OCI-LY7 (cell line): Measurements from ENCODE around the gene ASPRV1. TPM values are rescaled to one million over a fixed set of nuclear protein-coding genes. Genes with fewer than 3 reads are reported as not detected.

ENCODE experiments used
- Bru-seq: library from RNA; stranded (reverse); fragments of 400-500 nt; gene quantifications from one replicate; lab custom pipeline; 2021; lab: Mats Ljungman, UMichigan
- BruChase-seq, 2 experiments: library from RNA; stranded (reverse); fragments of 400-500 nt; gene quantifications; one replicate each; lab custom pipeline; 2021; lab: Mats Ljungman, UMichigan
- BruUV-seq: library from RNA; stranded (reverse); fragments of 400-500 nt; replicated peaks from 2 replicates; lab custom pipeline; 2021; lab: Mats Ljungman, UMichigan
- CTCF ChIA-PET: fragments of 300-600 bp; sonication (Branson Sonifier 250); formaldehyde crosslinking; loops from one replicate; lab custom pipeline; 2022; ENCODE audit warnings: antibody characterized with exemption; ENCODE audit not compliant: unreplicated experiment; lab: Charles Lee
- POLR2A ChIA-PET: fragments of 300-600 bp; sonication (Branson Sonifier 250); formaldehyde crosslinking; loops from one replicate; lab custom pipeline; 2022; ENCODE audit warnings: antibody characterized with exemption; lab: Charles Lee
- DNase-seq: peaks from one replicate; pipeline ENCODE4 v3.0.0-alpha.2; 2015; ENCODE audit warnings: low spot score
- H2AFZ ChIP-seq: fragments of 200-600 bp; sonication (generic), shearing (Covaris generic); 2 replicates; pipeline ENCODE4 v1.6.1; 2014; ENCODE audit warnings: mild to moderate bottlenecking, antibody characterized with exemption, low read length, moderate library complexity
- H3K27ac ChIP-seq: fragments of 200-600 bp; sonication (generic); 2 replicates; pipeline ENCODE4 v1.5.1; 2014; ENCODE audit warnings: mixed run types, low read depth, mild to moderate bottlenecking, moderate library complexity, low read length, inconsistent platforms; ENCODE audit not compliant: poor library complexity, severe bottlenecking
- H3K36me3 ChIP-seq: fragments of 200-600 bp; sonication (generic); 2 replicates; pipeline ENCODE4 v1.6.1; 2014; ENCODE audit warnings: mild to moderate bottlenecking, antibody characterized with exemption, low read length, moderate library complexity, mixed read lengths; ENCODE audit not compliant: insufficient read depth
- H3K4me1 ChIP-seq: fragments of 200-600 bp; sonication (generic); 2 replicates; pipeline ENCODE4 v1.5.1; 2014; ENCODE audit warnings: mild to moderate bottlenecking, low read length; ENCODE audit not compliant: insufficient read depth, poor library complexity, severe bottlenecking
- H3K4me2 ChIP-seq: fragments of 200-600 bp; sonication (generic); 2 replicates; pipeline ENCODE4 v1.6.1; 2014; ENCODE audit warnings: mild to moderate bottlenecking, low read length
- H3K4me3 ChIP-seq: fragments of 200-600 bp; sonication (generic); 2 replicates; pipeline ENCODE4 v1.5.1; 2014; ENCODE audit warnings: mild to moderate bottlenecking, low read depth, low read length; ENCODE audit not compliant: poor library complexity, severe bottlenecking
- H3K79me2 ChIP-seq: fragments of 200-600 bp; sonication (generic); 2 replicates; pipeline ENCODE4 v1.6.1; 2016; ENCODE audit warnings: low read depth, mild to moderate bottlenecking, low read length, moderate library complexity, mixed read lengths; ENCODE audit not compliant: insufficient read depth
- H3K9me2 ChIP-seq: fragments of 200-600 bp; sonication (generic); 2 replicates; pipeline ENCODE4 v1.6.1; 2016; ENCODE audit warnings: mild to moderate bottlenecking, low read length, mixed read lengths; ENCODE audit not compliant: insufficient read depth
- H3K9me3 ChIP-seq: fragments of 200-600 bp; sonication (generic); 2 replicates; pipeline ENCODE4 v1.6.1; 2014; ENCODE audit warnings: mild to moderate bottlenecking, mixed run types, low read length, mixed read lengths
- H4K20me1 ChIP-seq: fragments of 200-600 bp; sonication (generic); 2 replicates; pipeline ENCODE4 v1.6.1; 2014; ENCODE audit warnings: mild to moderate bottlenecking, antibody characterized with exemption, low read length, moderate library complexity, mixed read lengths; ENCODE audit not compliant: insufficient read depth
- EZH2phosphoT487 ChIP-seq: fragments of 200-600 bp; sonication (generic); IDR thresholded peaks from 2 replicates; pipeline ENCODE4 v1.6.1; 2018; ENCODE audit warnings: low read depth, borderline replicate concordance, mild to moderate bottlenecking, mixed run types, antibody characterized with exemption, low read length, moderate library complexity, mixed read lengths
- intact Hi-C: fragments of 100-400 bp; cut with micrococcal nuclease; formaldehyde crosslinking; loops from one replicate; pipeline ENCODE4 v1.10.0; 2022; ENCODE audit not compliant: unreplicated experiment
- long read RNA-seq: library from polyadenylated mRNA; stranded (forward); transcript quantifications from one replicate; pipeline ENCODE4 v2.0.0, GENCODE V29; 2022
- total RNA-seq, 2 experiments: library from RNA; depleted of rRNA in 1 of 2; stranded (reverse); fragments of >200 nt in 1 of 2; shearing (Covaris generic) in 1 of 2; gene quantifications; 2 replicates each; pipeline ENCODE4 v1.2.3, GENCODE V29; 2014 to 2022
- TF ChIP-seq, protein P1 (sequence below): fragments of 200-600 bp; sonication (generic); conservative IDR thresholded peaks from 2 replicates; pipeline ENCODE4 v1.5.1; 2014; ENCODE audit warnings: mild to moderate bottlenecking, antibody characterized with exemption, low read length, moderate library complexity, mixed read lengths

ASPRV1 gene
- total RNA-seq (2014; rRNA removed; shearing (Covaris generic)) (0.88 and 1.4 TPM in 2 replicates), total RNA-seq (2022) (0.77 and 1.3 TPM in 2 replicates), Bru-seq, nascent RNA (percentile 37 among the genes with signal in this experiment), BruChase-seq, experiment 1, labeled RNA remaining after a 6-hour chase (percentile 57 among the genes with signal in this experiment), BruChase-seq, experiment 2, labeled RNA remaining after a 2-hour chase (percentile 48 among the genes with signal in this experiment)
- long read RNA-seq, result 0 reads

GRCh38 chr2:69961496-69961895 is at the start of gene ASPRV1:
ASPRV1 (minus strand) TSS chr2:69961631; CDS start chr2:69961436, 195 bp downstream.
- Histone ChIP-seq H2AFZ (no peak within 1 kb of the TSS), H3K4me1 (no peaks in the 10 kb centered on the region), H3K4me2 (no peak within 1 kb of the TSS), H3K9me2 (no peaks in the 10 kb centered on the region), H4K20me1 (no peaks in the 10 kb centered on the region), H3K79me2 (no peaks in the 10 kb centered on the region), H3K4me3 (no peak within 1 kb of the TSS), H3K9me3 (no peaks in the 10 kb centered on the region), H3K36me3 (no peaks in the 10 kb centered on the region), H3K27ac (no peak within 1 kb of the TSS)
- no TSS peak for BruUV-seq
- DNase-seq, result no peak
- intact Hi-C loops, result no loop called here
- ChIA-PET POLR2A (no interaction called here), CTCF (no interaction called here)
- TF ChIP-seq EZH2phosphoT487, result no peak
- TF ChIP-seq, protein P1, sequence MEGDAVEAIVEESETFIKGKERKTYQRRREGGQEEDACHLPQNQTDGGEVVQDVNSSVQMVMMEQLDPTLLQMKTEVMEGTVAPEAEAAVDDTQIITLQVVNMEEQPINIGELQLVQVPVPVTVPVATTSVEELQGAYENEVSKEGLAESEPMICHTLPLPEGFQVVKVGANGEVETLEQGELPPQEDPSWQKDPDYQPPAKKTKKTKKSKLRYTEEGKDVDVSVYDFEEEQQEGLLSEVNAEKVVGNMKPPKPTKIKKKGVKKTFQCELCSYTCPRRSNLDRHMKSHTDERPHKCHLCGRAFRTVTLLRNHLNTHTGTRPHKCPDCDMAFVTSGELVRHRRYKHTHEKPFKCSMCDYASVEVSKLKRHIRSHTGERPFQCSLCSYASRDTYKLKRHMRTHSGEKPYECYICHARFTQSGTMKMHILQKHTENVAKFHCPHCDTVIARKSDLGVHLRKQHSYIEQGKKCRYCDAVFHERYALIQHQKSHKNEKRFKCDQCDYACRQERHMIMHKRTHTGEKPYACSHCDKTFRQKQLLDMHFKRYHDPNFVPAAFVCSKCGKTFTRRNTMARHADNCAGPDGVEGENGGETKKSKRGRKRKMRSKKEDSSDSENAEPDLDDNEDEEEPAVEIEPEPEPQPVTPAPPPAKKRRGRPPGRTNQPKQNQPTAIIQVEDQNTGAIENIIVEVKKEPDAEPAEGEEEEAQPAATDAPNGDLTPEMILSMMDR, result no peak

- Histone ChIP-seq H2AFZ (peak overlapping the region; percentile 43; the same call in 1 of the 2 replicates), H4K20me1 (no peaks in the 10 kb centered on the region), H3K36me3 (peaks cover 8% of the 10 kb centered on the region; the same call in 1 of the 2 replicates), H3K4me1 (peaks cover 9% of the 10 kb centered on the region), H3K27ac (no peak overlapping the region), H3K9me2 (no peaks in the 10 kb centered on the region), H3K4me2 (0 out of 2 replicates have a peak overlapping the region, but pooled peaks have one; percentile 3), H3K4me3 (no peak overlapping the region), H3K79me2 (no peaks in the 10 kb centered on the region), H3K9me3 (no peaks in the 10 kb centered on the region)
- no peak for DNase-seq
- intact Hi-C loops, result no loop called here
- TF ChIP-seq, protein P1, result no peak
- no peak for TF ChIP-seq EZH2phosphoT487
- ChIA-PET POLR2A (no interaction called here), CTCF (no interaction called here)
- no TSS peak for BruUV-seq
Measured at GRCh38 chr2:70010576-70011111, 49.2 kb upstream of the ASPRV1 start.
